IMR-90 (cell line): Measurements from ENCODE around the gene TRMT11. TPM values are rescaled to one million over a fixed set of nuclear protein-coding genes. Genes with fewer than 3 reads are reported as not detected.

Source experiments
- ATAC-seq: fragments of 200-7000 bp; cut with Tn5 transposase; 2 replicates; pipeline ENCODE4 v1.9.1; 2020; ENCODE audit warnings: low read depth, mild to moderate bottlenecking, moderate library complexity
- BruUV-seq: library from RNA; stranded (reverse); fragments of 400-500 nt; replicated peaks from 2 replicates; lab custom pipeline; 2021; lab: Mats Ljungman, UMichigan
- CTCF ChIA-PET: fragments of 300-600 bp; formaldehyde crosslinking; extraction: SDS; loops from one replicate; lab custom pipeline; 2021; ENCODE audit warnings: antibody characterized with exemption; lab: Yijun Ruan, JAX
- POLR2A ChIA-PET: fragments of 300-600 bp; sonication (Branson Sonifier 250); formaldehyde crosslinking; loops from one replicate; lab custom pipeline; 2022; ENCODE audit warnings: antibody characterized with exemption; ENCODE audit not compliant: unreplicated experiment; lab: Charles Lee
- DNase-seq: peaks from one replicate; pipeline ENCODE4 v3.0.0; 2013
- H2AFZ ChIP-seq: replicated peaks from 2 replicates; pipeline ENCODE3; 2013; ENCODE audit warnings: low read length, mild to moderate bottlenecking; ENCODE audit not compliant: poor library complexity
- H2AK5ac ChIP-seq: 2 replicates; pipeline ENCODE4 v1.6.1; 2013; ENCODE audit warnings: low read depth, low read length, inconsistent platforms
- H2AK9ac ChIP-seq: replicated peaks from 2 replicates; pipeline ENCODE3; 2013; ENCODE audit warnings: mild to moderate bottlenecking, low read depth, low read length, moderate library complexity; ENCODE audit not compliant: poor library complexity
- H2BK120ac ChIP-seq: 2 replicates; pipeline ENCODE4 v1.6.1; 2013; ENCODE audit warnings: low read depth, low read length, inconsistent platforms
- H2BK15ac ChIP-seq: 3 replicates; pipeline ENCODE4 v1.6.1; 2013; ENCODE audit warnings: low read depth, low read length, inconsistent platforms
- H2BK20ac ChIP-seq: 2 replicates; pipeline ENCODE4 v1.6.1; 2013; ENCODE audit warnings: low read depth, mild to moderate bottlenecking, inconsistent platforms, low read length, moderate library complexity
- H2BK5ac ChIP-seq: 2 replicates; pipeline ENCODE4 v1.6.1; 2013; ENCODE audit warnings: mild to moderate bottlenecking, low read depth, low read length, inconsistent platforms; ENCODE audit not compliant: poor library complexity, severe bottlenecking
- H3K14ac ChIP-seq: replicated peaks from 2 replicates; pipeline ENCODE4 v1.6.1; 2013; ENCODE audit warnings: low read depth, low read length, inconsistent platforms
- H3K18ac ChIP-seq: 2 replicates; pipeline ENCODE4 v1.6.1; 2013; ENCODE audit warnings: low read depth, low read length, control low read depth
- H3K23ac ChIP-seq: 2 replicates; pipeline ENCODE4 v1.6.1; 2013; ENCODE audit warnings: low read depth, low read length, inconsistent platforms
- H3K27ac ChIP-seq: 2 replicates; pipeline ENCODE4 v1.5.1; 2013; ENCODE audit warnings: mild to moderate bottlenecking, control low read depth, low read length; ENCODE audit not compliant: insufficient read depth
- H3K27me3 ChIP-seq: 2 replicates; pipeline ENCODE4 v1.6.1; 2013; ENCODE audit warnings: low read length; ENCODE audit not compliant: control insufficient read depth, insufficient read depth
- H3K36me3 ChIP-seq: 2 replicates; pipeline ENCODE4 v1.6.1; 2013; ENCODE audit warnings: low read length, mixed read lengths; ENCODE audit not compliant: control insufficient read depth, insufficient read depth
- H3K4ac ChIP-seq: 2 replicates; pipeline ENCODE4 v1.6.1; 2013; ENCODE audit warnings: low read depth, low read length, inconsistent platforms
- H3K4me1 ChIP-seq: 2 replicates; pipeline ENCODE4 v1.6.1; 2013; ENCODE audit warnings: low read length, mixed read lengths; ENCODE audit not compliant: control insufficient read depth, insufficient read depth
- H3K4me2 ChIP-seq: 2 replicates; pipeline ENCODE4 v1.6.1; 2013; ENCODE audit warnings: low read depth, mild to moderate bottlenecking, control low read depth, low read length, moderate library complexity
- H3K4me3 ChIP-seq: 2 replicates; pipeline ENCODE4 v1.5.1; 2013; ENCODE audit warnings: low read depth, mild to moderate bottlenecking, control low read depth, low read length, moderate library complexity; ENCODE audit not compliant: insufficient read depth
- H3K56ac ChIP-seq: 2 replicates; pipeline ENCODE4 v1.6.1; 2013; ENCODE audit warnings: low read length, inconsistent platforms; ENCODE audit not compliant: insufficient read depth; ENCODE audit errors: extremely low read depth
- H3K79me1 ChIP-seq, 2 experiments: 2 replicates each; pipeline ENCODE4 v1.6.1; 2013; ENCODE audit warnings: low read length in 2 of 2, inconsistent platforms in 1 of 2, low read depth in 1 of 2
- H3K9ac ChIP-seq: 2 replicates; pipeline ENCODE4 v1.6.1; 2013; ENCODE audit warnings: low read depth, low read length, control low read depth
- H3K9me1 ChIP-seq: 2 replicates; pipeline ENCODE4 v1.6.1; 2013; ENCODE audit warnings: low read length, inconsistent platforms; ENCODE audit not compliant: insufficient read depth
- H3K9me3 ChIP-seq: 2 replicates; pipeline ENCODE4 v1.6.1; 2013; ENCODE audit warnings: low read length; ENCODE audit not compliant: control insufficient read depth, insufficient read depth
- H4K20me1 ChIP-seq: 2 replicates; pipeline ENCODE4 v1.6.1; 2013; ENCODE audit warnings: low read length, inconsistent platforms; ENCODE audit not compliant: insufficient read depth
- H4K5ac ChIP-seq: 2 replicates; pipeline ENCODE4 v1.6.1; 2013; ENCODE audit warnings: mild to moderate bottlenecking, low read depth, low read length, control low read depth
- H4K8ac ChIP-seq, 2 experiments: 2 replicates each; pipeline ENCODE4 v1.6.1; 2013; ENCODE audit warnings: low read depth in 2 of 2, low read length in 2 of 2, control low read depth in 1 of 2, inconsistent platforms in 1 of 2
- H4K91ac ChIP-seq: 2 replicates; pipeline ENCODE4 v1.6.1; 2013; ENCODE audit warnings: low read depth, low read length, inconsistent platforms; ENCODE audit not compliant: insufficient read depth
- BHLHE40 ChIP-seq: fragments of 150-350 bp; IDR thresholded peaks from 2 replicates; pipeline ENCODE4 v1.6.1; 2016; ENCODE audit warnings: mild to moderate bottlenecking, low read depth, low read length
- MAFK ChIP-seq: IDR thresholded peaks from 2 replicates; pipeline ENCODE4 v1.6.1; 2012; ENCODE audit warnings: low read depth, low read length, improper control_type of control experiment
- MAZ ChIP-seq: IDR thresholded peaks from 2 replicates; pipeline ENCODE4 v1.6.1; 2012; ENCODE audit warnings: low read depth, mild to moderate bottlenecking, low read length, improper control_type of control experiment, moderate library complexity, borderline replicate concordance
- MXI1 ChIP-seq: IDR thresholded peaks from 2 replicates; pipeline ENCODE4 v1.6.1; 2012; ENCODE audit warnings: low read depth, mild to moderate bottlenecking, low read length, moderate library complexity, borderline replicate concordance
- NFE2L2 ChIP-seq: fragments of 150-350 bp; IDR thresholded peaks from 2 replicates; pipeline ENCODE4 v1.6.1; 2016; ENCODE audit warnings: low read depth, mild to moderate bottlenecking, low read length
- WGBS, 2 experiments: methylation state at CpG; one replicate each; pipeline versions ENCODE4 v1.1.5 to v1.1.7; 2013; ENCODE audit warnings: missing lambda C conversion rate in 2 of 2; ENCODE audit not compliant: insufficient read length in 1 of 2; ENCODE audit errors: extremely low coverage in 2 of 2; 5-methylcytosine and 5-hydroxymethylcytosine counted together
- dilution Hi-C: fragments of 300-500 bp; cut with HindIII; formaldehyde crosslinking; loops from one replicate; pipeline ENCODE4 v1.14.3; 2018; ENCODE audit warnings: low sequenced_read_pairs; ENCODE audit not compliant: unreplicated experiment
- in situ Hi-C: fragments of 300-500 bp; cut with MboI; formaldehyde crosslinking; loops from 3 replicates; pipeline ENCODE4 v1.14.3; 2019; ENCODE audit warnings: low sequenced_read_pairs, inconsistent platforms, mixed read lengths
- intact Hi-C: fragments of 100-400 bp; cut with micrococcal nuclease; formaldehyde crosslinking; loops from 2 replicates; pipeline ENCODE4 v1.10.0; 2022
- polyA plus RNA-seq, 3 experiments: library from polyadenylated mRNA; depleted of rRNA; stranded (reverse); fragments of >200 nt; gene quantifications; 2 replicates each; pipeline ENCODE4 v1.2.3, GENCODE V29; 2012; ENCODE audit warnings: low replicate concordance in 1 of 3
- total RNA-seq: library from RNA; depleted of rRNA; stranded (reverse); fragments of >200 nt; gene quantifications from 2 replicates; pipeline ENCODE4 v1.2.3, GENCODE V29; 2012

The TRMT11 gene
- total and polyA plus RNA-seq, 2 of the 4 experiments (the other 2 are of a cell fraction), result 14.3 to 19.0 TPM

DNA sequence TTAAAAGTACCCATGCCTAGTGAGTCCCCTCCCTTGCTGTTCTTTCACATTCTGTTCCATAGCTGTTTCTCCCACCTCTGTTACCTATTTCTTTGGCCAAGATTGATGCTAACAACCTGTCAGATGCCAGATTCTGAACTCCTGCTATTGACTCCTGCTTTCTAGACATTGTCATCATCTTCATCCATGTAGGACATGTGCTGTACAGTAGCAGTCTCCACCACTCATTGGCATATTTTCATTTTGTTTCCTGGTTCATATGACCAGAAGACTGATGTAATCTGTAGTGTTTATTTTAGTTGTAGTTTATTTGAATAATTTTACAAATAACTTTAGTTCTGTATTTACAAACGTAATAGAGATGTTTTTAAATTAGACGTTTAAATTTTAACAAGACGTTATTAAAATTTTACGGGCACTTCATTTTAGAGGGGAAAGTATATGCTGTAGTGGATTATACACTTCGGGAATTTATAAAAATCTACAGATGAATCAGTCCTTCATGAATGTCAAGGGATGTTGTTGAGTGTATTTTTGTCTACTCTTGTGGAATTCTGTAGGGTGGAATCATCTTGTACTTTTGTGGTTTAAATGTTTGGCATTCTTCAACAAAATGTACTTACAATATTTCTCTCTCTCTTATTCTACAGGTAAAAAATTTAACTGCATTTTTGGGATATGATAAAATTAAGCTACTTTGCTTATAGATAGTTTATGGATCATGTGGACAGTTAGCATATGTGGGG is 34.1 kb downstream of the TRMT11 start:
- H3K4me3 ChIP-seq, result no peak overlapping the region
- H3K79me1 ChIP-seq, result no peaks in the 10 kb centered on the region; a peak in 1 of 4 replicates
- CTCF ChIA-PET, result interaction anchor here (0.8 kb wide), 1 partner anchor 10 kb away, joined by 3 read pairs; no protein-coding TSS in a partner anchor
- intact Hi-C loops, result no loop called here
- H2BK15ac ChIP-seq, result no peak overlapping the region
- no peaks in the 10 kb centered on the region for H3K27me3 ChIP-seq
- no peak overlapping the region for H3K4ac ChIP-seq
- H3K23ac ChIP-seq, result no peak overlapping the region
- H3K4me2 ChIP-seq, result no peak overlapping the region
- H2AK5ac ChIP-seq, result no peak overlapping the region
- no peaks in the 10 kb centered on the region for H3K9me3 ChIP-seq
- WGBS, 2 experiments, result 60 to 100% methylated on average over 1 to 4 of the region's 5 CpGs
- no peak overlapping the region for H3K56ac ChIP-seq
- no peak overlapping the region for H2AK9ac ChIP-seq
- TF ChIP-seq MAFK, result no peak
- TF ChIP-seq NFE2L2, result no peak
- TF ChIP-seq MAZ, result no peak
- no peak for TF ChIP-seq MXI1
- no peak for TF ChIP-seq BHLHE40
- H3K9ac ChIP-seq, result no peak overlapping the region
- POLR2A ChIA-PET, result no interaction called here
- DNase-seq, result peak; percentile 25
- no TSS peak for BruUV-seq
- in situ Hi-C loops, result loop anchor here (25.0 kb wide), 1 partner anchor 642 kb away; no protein-coding TSS in a partner anchor
- no peaks in the 10 kb centered on the region for H3K9me1 ChIP-seq
- dilution Hi-C loops, result no loop called here
- no peak overlapping the region for H4K91ac ChIP-seq
- H4K5ac ChIP-seq, result no peak overlapping the region
- H2BK120ac ChIP-seq, result no peak overlapping the region
- H2BK5ac ChIP-seq, result no peak overlapping the region
- H3K36me3 ChIP-seq, result peaks cover 13% of the 10 kb centered on the region
- no peak overlapping the region for H3K18ac ChIP-seq
- no peak overlapping the region for H4K8ac ChIP-seq
- H3K4me1 ChIP-seq, result no peaks in the 10 kb centered on the region; the same call in 1 of the 2 replicates
- no peak for ATAC-seq
- no peak overlapping the region for H2AFZ ChIP-seq
- H4K20me1 ChIP-seq, result no peaks in the 10 kb centered on the region
- H3K14ac ChIP-seq, result 0 out of 2 replicates have a peak overlapping the region, but pooled peaks have one; percentile 6
- H3K27ac ChIP-seq, result no peak overlapping the region
- no peak overlapping the region for H2BK20ac ChIP-seq
